Upper lobe of left lung (tissue), 4 donors: ENCODE data around the gene CAMK2N2.

Experiments used
- POLR2A ChIP-seq, 4 donors: fragments of 450-650 bp; IDR thresholded peaks; one replicate each; pipeline ENCODE4 v1.5.1; 2016 to 2017; ENCODE audit warnings: antibody characterized with exemption in 4 of 4, mild to moderate bottlenecking in 2 of 4
- POLR2AphosphoS5 ChIP-seq, 2 donors: sonication (generic); formaldehyde crosslinking; IDR thresholded peaks; one replicate each; pipeline ENCODE4 v1.5.1; 2017; ENCODE audit warnings: antibody characterized with exemption in 2 of 2
- TF ChIP-seq, protein P1 (sequence below), 6 experiments: fragments of 450-650 bp in 4 of 6; fragments of 200-600 bp in 2 of 6; sonication (generic) in 2 of 6; IDR thresholded peaks; one replicate each; pipeline ENCODE4 v1.5.1; 2016 to 2019; ENCODE audit warnings: antibody characterized with exemption in 6 of 6

DNA sequence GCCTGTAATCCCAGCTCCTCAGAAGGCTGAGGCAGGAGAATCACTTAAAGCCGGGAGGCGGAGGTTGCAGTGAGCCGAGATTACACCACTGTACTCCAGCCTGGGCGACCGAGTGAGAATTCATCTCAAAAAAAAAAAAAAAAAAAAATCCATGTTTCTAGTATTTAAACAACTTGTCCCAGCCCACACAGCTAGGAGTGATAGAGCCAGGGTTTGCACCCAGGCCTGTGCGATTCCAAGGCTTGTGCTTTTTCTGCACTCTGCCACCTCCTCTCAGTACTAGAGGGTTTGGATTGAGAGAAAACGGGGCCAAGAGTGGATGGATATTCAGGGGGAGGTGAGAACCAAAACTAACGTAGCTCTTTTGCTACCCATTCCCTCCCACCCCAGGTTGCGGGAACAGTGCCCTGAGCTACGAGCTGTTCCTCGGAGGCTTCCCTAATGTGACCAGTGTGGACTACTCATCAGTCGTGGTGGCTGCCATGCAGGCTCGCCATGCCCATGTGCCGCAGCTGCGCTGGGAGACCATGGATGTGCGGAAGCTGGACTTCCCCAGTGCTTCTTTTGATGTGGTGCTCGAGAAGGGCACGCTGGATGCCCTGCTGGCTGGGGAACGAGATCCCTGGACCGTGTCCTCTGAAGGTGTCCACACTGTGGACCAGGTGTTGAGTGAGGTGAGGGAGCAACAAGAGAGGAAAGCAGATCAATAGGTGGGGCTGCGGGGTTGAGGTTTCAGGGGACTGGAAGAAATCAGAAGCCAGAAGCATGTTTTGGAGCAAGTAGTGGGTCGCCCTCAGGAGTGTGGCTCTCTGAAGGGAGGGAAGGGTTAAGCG, 4.1 kb downstream of the CAMK2N2 start:
- TF ChIP-seq, protein P1, sequence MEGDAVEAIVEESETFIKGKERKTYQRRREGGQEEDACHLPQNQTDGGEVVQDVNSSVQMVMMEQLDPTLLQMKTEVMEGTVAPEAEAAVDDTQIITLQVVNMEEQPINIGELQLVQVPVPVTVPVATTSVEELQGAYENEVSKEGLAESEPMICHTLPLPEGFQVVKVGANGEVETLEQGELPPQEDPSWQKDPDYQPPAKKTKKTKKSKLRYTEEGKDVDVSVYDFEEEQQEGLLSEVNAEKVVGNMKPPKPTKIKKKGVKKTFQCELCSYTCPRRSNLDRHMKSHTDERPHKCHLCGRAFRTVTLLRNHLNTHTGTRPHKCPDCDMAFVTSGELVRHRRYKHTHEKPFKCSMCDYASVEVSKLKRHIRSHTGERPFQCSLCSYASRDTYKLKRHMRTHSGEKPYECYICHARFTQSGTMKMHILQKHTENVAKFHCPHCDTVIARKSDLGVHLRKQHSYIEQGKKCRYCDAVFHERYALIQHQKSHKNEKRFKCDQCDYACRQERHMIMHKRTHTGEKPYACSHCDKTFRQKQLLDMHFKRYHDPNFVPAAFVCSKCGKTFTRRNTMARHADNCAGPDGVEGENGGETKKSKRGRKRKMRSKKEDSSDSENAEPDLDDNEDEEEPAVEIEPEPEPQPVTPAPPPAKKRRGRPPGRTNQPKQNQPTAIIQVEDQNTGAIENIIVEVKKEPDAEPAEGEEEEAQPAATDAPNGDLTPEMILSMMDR (IDR thresholded peaks at IDR 0.05), result no peak
- TF ChIP-seq POLR2AphosphoS5 (IDR thresholded peaks at IDR 0.05) (no peak), POLR2A (IDR thresholded peaks at IDR 0.05) (no peak)
